ENCODE data around the gene NEK7. TPM values are rescaled to one million over a fixed set of nuclear protein-coding genes. Genes with fewer than 3 reads are reported as not detected.
A peak's percentile ranks its signal among the peaks of the same experiment; 100 is the strongest.
"Not testable (repeated sequence)": the region's sequence is repeated elsewhere in the genome, so short reads cannot be mapped to it uniquely, and the experiment has no call there.

Gene NEK7
- total RNA-seq, 1 donor from 2014 or later = 40.3 TPM

DNA sequence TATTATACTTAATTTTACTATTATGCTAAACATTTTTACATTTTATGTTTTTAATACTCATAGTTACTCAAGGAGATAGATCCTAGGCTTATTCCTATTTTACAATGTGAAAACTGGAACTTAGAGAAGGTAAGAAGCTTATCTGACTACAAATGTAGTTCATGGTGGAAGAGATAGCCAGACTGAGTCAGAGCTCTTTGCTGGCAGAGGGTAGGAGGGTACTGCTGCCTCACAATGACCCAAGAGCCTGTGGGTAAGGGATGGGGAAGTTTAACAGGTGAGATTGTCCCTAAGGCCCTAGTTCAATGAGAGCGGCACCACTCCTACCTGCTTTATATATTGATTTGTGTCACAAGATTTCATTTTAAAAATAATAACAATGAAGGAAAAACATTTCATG, 34.1 kb upstream of the NEK7 start:
- DNase-seq (ENCODE audit: low read depth) = peak; percentile 61
- Histone ChIP-seq H3K27me3 (ENCODE audit: control insufficient read depth, insufficient read depth, low read length) (no peaks in the 10 kb centered on the region), H3K4me3 (ENCODE audit: low read depth, low read length) (no peak overlapping the region), H3K36me3 (ENCODE audit: control insufficient read depth, insufficient read depth, low read length) (no peaks in the 10 kb centered on the region)
- no peak for TF ChIP-seq CTCF (IDR thresholded peaks at IDR 0.05; ENCODE audit: insufficient read depth, low read length, severe bottlenecking)
- FAIRE-seq = no peak

DNA sequence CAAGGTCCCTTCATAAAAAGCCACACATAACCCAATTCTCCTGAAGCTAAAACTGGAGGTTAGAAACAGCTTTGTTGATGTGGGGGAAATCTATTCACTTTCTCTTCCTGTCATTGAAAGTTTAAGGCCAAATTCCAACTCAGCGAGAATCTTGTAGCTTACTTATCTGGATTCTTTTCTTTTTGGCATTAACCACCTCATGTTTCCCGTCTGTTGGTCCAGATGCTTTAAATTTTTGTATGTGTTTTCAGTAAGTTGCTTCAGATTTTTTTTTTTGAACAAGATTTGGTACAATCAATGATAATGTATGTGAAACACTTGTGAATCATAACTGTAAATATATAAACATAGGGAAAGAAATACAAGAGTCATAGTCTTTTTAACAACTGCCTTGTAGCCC, 33.7 kb upstream of the NEK7 start:
- TF ChIP-seq CTCF (IDR thresholded peaks at IDR 0.05; ENCODE audit: insufficient read depth, low read length, severe bottlenecking) = no peak
- H3K27me3 ChIP-seq (ENCODE audit: control insufficient read depth, insufficient read depth, low read length) = no peaks in the 10 kb centered on the region
- no peaks in the 10 kb centered on the region for H3K36me3 ChIP-seq (ENCODE audit: control insufficient read depth, insufficient read depth, low read length)
- DNase-seq (ENCODE audit: low read depth) (peak; percentile 54), FAIRE-seq (no peak)
- H3K4me3 ChIP-seq (ENCODE audit: low read depth, low read length) = no peak overlapping the region

GRCh38 chr1:198124673-198125072, 32.1 kb upstream of the NEK7 start:
- H3K27me3 ChIP-seq (ENCODE audit: control insufficient read depth, insufficient read depth, low read length) = no peaks in the 10 kb centered on the region
- H3K36me3 ChIP-seq (ENCODE audit: control insufficient read depth, insufficient read depth, low read length) = no peaks in the 10 kb centered on the region
- DNase-seq (ENCODE audit: low read depth) (no peak), FAIRE-seq (no peak)
- H3K4me3 ChIP-seq (ENCODE audit: low read depth, low read length) = no peak overlapping the region
- no peak for TF ChIP-seq CTCF (IDR thresholded peaks at IDR 0.05; ENCODE audit: insufficient read depth, low read length, severe bottlenecking)

GRCh38 chr1:198125995-198126735, 30.6 kb upstream of the NEK7 start:
- no peaks in the 10 kb centered on the region for H3K27me3 ChIP-seq (ENCODE audit: control insufficient read depth, insufficient read depth, low read length)
- TF ChIP-seq CTCF (IDR thresholded peaks at IDR 0.05; ENCODE audit: insufficient read depth, low read length, severe bottlenecking) = no peak
- DNase-seq (ENCODE audit: low read depth) (peak; percentile 40), FAIRE-seq (no peak)
- H3K36me3 ChIP-seq (ENCODE audit: control insufficient read depth, insufficient read depth, low read length) = no peaks in the 10 kb centered on the region
- no peak overlapping the region for H3K4me3 ChIP-seq (ENCODE audit: low read depth, low read length)

DNA sequence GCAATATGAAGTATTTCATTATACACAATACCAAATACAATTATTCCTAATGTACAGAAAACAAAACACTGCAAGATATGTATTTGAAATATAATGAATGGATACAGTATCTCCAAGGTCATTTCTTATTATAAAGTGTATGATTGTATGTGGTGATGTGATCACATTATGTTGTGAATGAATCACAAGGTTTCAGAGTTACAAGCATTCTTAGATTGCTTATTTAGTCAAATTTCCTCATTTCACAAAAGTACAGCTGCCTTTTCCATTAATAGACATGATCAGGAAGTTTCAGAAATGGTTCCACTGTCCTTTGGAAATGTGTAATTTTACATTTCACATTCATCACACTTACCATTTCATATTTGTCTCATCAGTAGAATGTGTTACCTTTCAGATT, 28.3 kb upstream of the NEK7 start:
- H3K4me3 ChIP-seq (ENCODE audit: low read depth, low read length) = no peak overlapping the region
- peak; percentile 61 for DNase-seq (ENCODE audit: low read depth)
- TF ChIP-seq CTCF (IDR thresholded peaks at IDR 0.05; ENCODE audit: insufficient read depth, low read length, severe bottlenecking) = no peak
- no peak for FAIRE-seq
- H3K36me3 ChIP-seq (ENCODE audit: control insufficient read depth, insufficient read depth, low read length) = no peaks in the 10 kb centered on the region
- no peaks in the 10 kb centered on the region for H3K27me3 ChIP-seq (ENCODE audit: control insufficient read depth, insufficient read depth, low read length)

GRCh38 chr1:198130053-198130452, 26.7 kb upstream of the NEK7 start:
- H3K4me3 ChIP-seq (ENCODE audit: low read depth, low read length); H3K27me3 ChIP-seq (ENCODE audit: control insufficient read depth, insufficient read depth, low read length); DNase-seq (ENCODE audit: low read depth); H3K36me3 ChIP-seq (ENCODE audit: control insufficient read depth, insufficient read depth, low read length); FAIRE-seq: not testable (repeated sequence)
